Measurements from ENCODE around the gene ARMC2.

DNA sequence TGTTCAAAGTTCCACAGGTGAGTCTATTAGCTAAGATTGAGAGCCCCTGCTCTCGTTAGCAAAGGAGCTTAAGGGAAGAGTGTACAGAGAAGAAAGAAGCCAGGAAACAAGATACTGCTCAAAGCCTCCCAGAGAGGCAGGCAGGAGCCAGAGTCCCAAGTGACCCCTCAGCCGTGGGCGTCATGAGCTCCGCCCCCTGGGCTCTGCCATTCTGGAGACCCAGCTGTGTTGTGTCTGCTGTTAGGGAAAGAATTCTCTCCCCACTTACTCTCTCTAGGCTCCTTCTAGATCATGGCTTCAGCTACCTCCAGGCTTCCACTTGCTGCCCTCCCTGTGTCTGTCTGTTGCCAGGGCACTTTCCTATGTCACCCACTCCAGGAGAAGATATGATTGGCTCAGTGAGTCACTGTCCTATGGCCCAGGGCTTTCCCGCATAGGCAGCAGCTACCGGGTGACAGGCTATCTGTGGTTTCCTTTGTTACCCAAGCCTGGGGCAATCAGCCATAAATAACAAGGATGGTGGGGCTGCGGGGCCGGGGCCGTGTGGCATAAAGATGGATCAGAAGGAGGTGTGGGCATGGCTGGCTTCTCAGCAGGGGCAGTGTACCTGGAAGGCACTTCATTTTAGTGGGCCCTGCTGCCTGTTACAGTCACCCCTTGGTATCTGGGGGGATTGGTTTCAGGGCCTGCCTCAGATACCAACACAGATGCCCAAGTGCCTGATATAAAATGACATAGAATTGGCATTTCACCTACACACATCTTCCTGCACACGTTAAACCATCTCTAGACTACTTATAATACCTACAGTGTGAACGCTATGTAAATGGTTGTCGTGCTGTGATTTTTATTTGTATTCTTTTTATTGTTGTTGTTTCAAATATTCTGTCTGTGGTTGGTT is 118.9 kb downstream of the ARMC2 start:
- no peak for TF ChIP-seq CTCF (IDR thresholded peaks at IDR 0.05)
- TF ChIP-seq POLR2A (IDR thresholded peaks at IDR 0.05) = no peak
- TF ChIP-seq POLR2AphosphoS5 (IDR thresholded peaks at IDR 0.05; ENCODE audit: insufficient read depth in 1 of 2, low read depth in 1 of 2) = no peak
